Measurements from ENCODE around the gene PKN3. TPM values are rescaled to one million over a fixed set of nuclear protein-coding genes. Genes with fewer than 3 reads are reported as not detected.
A peak's percentile ranks its signal among the peaks of the same experiment; 100 is the strongest.

The PKN3 gene
- polyA plus RNA-seq, 4 donors = 4.1 to 12.3 (median 4.5) TPM

GRCh38 chr9:128716581-128717254 is 14.4 kb downstream of the PKN3 start:
- WGBS, 3 donors = 65 to 78% (median 72%) methylated on average over 7 of the region's 7 CpGs
- Histone ChIP-seq H3K9me3 (ENCODE audit: control insufficient read depth in 2 of 2, insufficient read depth in 1 of 2, low read depth in 1 of 2, low read length in 1 of 2) (no peaks in the 10 kb centered on the region), H3K27ac (ENCODE audit: low read depth in 1 of 3, low read length in 2 of 3) (no peak overlapping the region), H3K27me3 (ENCODE audit: control insufficient read depth in 3 of 3, insufficient read depth in 3 of 3, low read length in 3 of 3) (no peaks in the 10 kb centered on the region), H3K4me3 (ENCODE audit: low read depth in 1 of 3, low read length in 3 of 3) (no peak overlapping the region), H3K4me1 (ENCODE audit: control insufficient read depth in 3 of 3, insufficient read depth in 2 of 3, low read depth in 1 of 3, low read length in 2 of 3) (peaks cover 0 to 9% (median 0%) of the 10 kb centered on the region in 3 donors), H3K36me3 (ENCODE audit: control insufficient read depth in 3 of 3, insufficient read depth in 2 of 3, low read depth in 1 of 3, low read length in 3 of 3) (peaks cover 3 to 63% (median 7%) of the 10 kb centered on the region in 3 donors)
- DNase-seq (peak in 1 of 2 donors; percentile 23), FAIRE-seq (no peak)

GRCh38 chr9:128718047-128718446 is 15.7 kb downstream of the PKN3 start:
- H3K36me3 ChIP-seq (ENCODE audit: control insufficient read depth in 3 of 3, insufficient read depth in 2 of 3, low read depth in 1 of 3, low read length in 3 of 3) = peaks cover 3 to 60% (median 8%) of the 10 kb centered on the region in 3 donors
- no peaks in the 10 kb centered on the region for H3K9me3 ChIP-seq (ENCODE audit: control insufficient read depth in 2 of 2, insufficient read depth in 1 of 2, low read depth in 1 of 2, low read length in 1 of 2)
- no peaks in the 10 kb centered on the region for H3K27me3 ChIP-seq (ENCODE audit: control insufficient read depth in 3 of 3, insufficient read depth in 3 of 3, low read length in 3 of 3)
- peaks cover 0 to 9% (median 0%) of the 10 kb centered on the region in 3 donors for H3K4me1 ChIP-seq (ENCODE audit: control insufficient read depth in 3 of 3, insufficient read depth in 2 of 3, low read depth in 1 of 3, low read length in 2 of 3)
- FAIRE-seq (no peak), DNase-seq (no peak)
- H3K27ac ChIP-seq (ENCODE audit: low read depth in 1 of 3, low read length in 2 of 3) = no peak overlapping the region
- WGBS, 3 donors = 59 to 78% (median 60%) methylated on average over 8 of the region's 8 CpGs
- no peak overlapping the region for H3K4me3 ChIP-seq (ENCODE audit: low read depth in 1 of 3, low read length in 3 of 3)

- peaks cover 0 to 13% (median 2%) of the 10 kb centered on the region in 3 donors for H3K4me1 ChIP-seq (ENCODE audit: control insufficient read depth in 3 of 3, insufficient read depth in 2 of 3, low read depth in 1 of 3, low read length in 2 of 3)
- FAIRE-seq (no peak), DNase-seq (peak; percentile 57 to 76)
- H3K9me3 ChIP-seq (ENCODE audit: control insufficient read depth in 2 of 2, insufficient read depth in 1 of 2, low read depth in 1 of 2, low read length in 1 of 2) = no peaks in the 10 kb centered on the region
- no peak overlapping the region for H3K4me3 ChIP-seq (ENCODE audit: low read depth in 1 of 3, low read length in 3 of 3)
- no peak overlapping the region for H3K27ac ChIP-seq (ENCODE audit: low read depth in 1 of 3, low read length in 2 of 3)
- WGBS, 3 donors = 24 to 62% (median 45%) methylated on average over 5 of the region's 5 CpGs
- H3K36me3 ChIP-seq (ENCODE audit: control insufficient read depth in 3 of 3, insufficient read depth in 2 of 3, low read depth in 1 of 3, low read length in 3 of 3) = peaks cover 3 to 56% (median 8%) of the 10 kb centered on the region in 3 donors
- H3K27me3 ChIP-seq (ENCODE audit: control insufficient read depth in 3 of 3, insufficient read depth in 3 of 3, low read length in 3 of 3) = no peaks in the 10 kb centered on the region
Observed at GRCh38 chr9:128718475-128718874, 16.2 kb downstream of the PKN3 start.

- FAIRE-seq = no peak
- peaks cover 0 to 2% (median 0%) of the 10 kb centered on the region in 3 donors for H3K27me3 ChIP-seq (ENCODE audit: control insufficient read depth in 3 of 3, insufficient read depth in 3 of 3, low read length in 3 of 3)
- peaks cover 3 to 42% (median 8%) of the 10 kb centered on the region in 3 donors for H3K36me3 ChIP-seq (ENCODE audit: control insufficient read depth in 3 of 3, insufficient read depth in 2 of 3, low read depth in 1 of 3, low read length in 3 of 3)
- H3K9me3 ChIP-seq (ENCODE audit: control insufficient read depth in 2 of 2, insufficient read depth in 1 of 2, low read depth in 1 of 2, low read length in 1 of 2) = no peaks in the 10 kb centered on the region
- no peak overlapping the region for H3K4me3 ChIP-seq (ENCODE audit: low read depth in 1 of 3, low read length in 3 of 3)
- peaks cover 0 to 20% (median 2%) of the 10 kb centered on the region in 3 donors for H3K4me1 ChIP-seq (ENCODE audit: control insufficient read depth in 3 of 3, insufficient read depth in 2 of 3, low read depth in 1 of 3, low read length in 2 of 3)
- DNase-seq = no peak
- peak overlapping the region in 1 of 3 donors; percentile 83 for H3K27ac ChIP-seq (ENCODE audit: low read depth in 1 of 3, low read length in 2 of 3)
- 79 to 88% (median 82%) methylated on average over 26 to 30 of the region's 30 CpGs for WGBS, 3 donors
Observed at GRCh38 chr9:128719919-128720605, 17.8 kb downstream of the PKN3 start.

- FAIRE-seq (no peak), DNase-seq (no peak)
- H3K27me3 ChIP-seq (ENCODE audit: control insufficient read depth in 3 of 3, insufficient read depth in 3 of 3, low read length in 3 of 3) = peaks cover 0 to 2% (median 0%) of the 10 kb centered on the region in 3 donors
- 88 to 93% (median 89%) methylated on average over 20 to 22 of the region's 22 CpGs for WGBS, 3 donors
- no peaks in the 10 kb centered on the region for H3K9me3 ChIP-seq (ENCODE audit: control insufficient read depth in 2 of 2, insufficient read depth in 1 of 2, low read depth in 1 of 2, low read length in 1 of 2)
- H3K4me1 ChIP-seq (ENCODE audit: control insufficient read depth in 3 of 3, insufficient read depth in 2 of 3, low read depth in 1 of 3, low read length in 2 of 3) = peaks cover 0 to 20% (median 2%) of the 10 kb centered on the region in 3 donors
- H3K4me3 ChIP-seq (ENCODE audit: low read depth in 1 of 3, low read length in 3 of 3) = no peak overlapping the region
- peaks cover 3 to 37% (median 8%) of the 10 kb centered on the region in 3 donors for H3K36me3 ChIP-seq (ENCODE audit: control insufficient read depth in 3 of 3, insufficient read depth in 2 of 3, low read depth in 1 of 3, low read length in 3 of 3)
- no peak overlapping the region for H3K27ac ChIP-seq (ENCODE audit: low read depth in 1 of 3, low read length in 2 of 3)
Observed at GRCh38 chr9:128720841-128721486, 18.7 kb downstream of the PKN3 start.

- Histone ChIP-seq H3K9me3 (ENCODE audit: control insufficient read depth in 2 of 2, insufficient read depth in 1 of 2, low read depth in 1 of 2, low read length in 1 of 2) (no peaks in the 10 kb centered on the region), H3K36me3 (ENCODE audit: control insufficient read depth in 3 of 3, insufficient read depth in 2 of 3, low read depth in 1 of 3, low read length in 3 of 3) (peaks cover 3 to 36% (median 8%) of the 10 kb centered on the region in 3 donors), H3K4me3 (ENCODE audit: low read depth in 1 of 3, low read length in 3 of 3) (no peak overlapping the region), H3K27me3 (ENCODE audit: control insufficient read depth in 3 of 3, insufficient read depth in 3 of 3, low read length in 3 of 3) (peaks cover 0 to 2% (median 0%) of the 10 kb centered on the region in 3 donors), H3K27ac (ENCODE audit: low read depth in 1 of 3, low read length in 2 of 3) (no peak overlapping the region), H3K4me1 (ENCODE audit: control insufficient read depth in 3 of 3, insufficient read depth in 2 of 3, low read depth in 1 of 3, low read length in 2 of 3) (peaks cover 0 to 20% (median 2%) of the 10 kb centered on the region in 3 donors)
- 88 to 92% (median 89%) methylated on average over 17 to 18 of the region's 18 CpGs for WGBS, 3 donors
- no peak for FAIRE-seq
- DNase-seq = no peak
Observed at GRCh38 chr9:128721487-128722010, 19.2 kb downstream of the PKN3 start.

- Histone ChIP-seq H3K36me3 (ENCODE audit: control insufficient read depth in 3 of 3, insufficient read depth in 2 of 3, low read depth in 1 of 3, low read length in 3 of 3) (peaks cover 3 to 41% (median 8%) of the 10 kb centered on the region in 3 donors), H3K27ac (ENCODE audit: low read depth in 1 of 3, low read length in 2 of 3) (peak overlapping the region in 1 of 3 donors; percentile 78), H3K4me3 (ENCODE audit: low read depth in 1 of 3, low read length in 3 of 3) (peak overlapping the region in 2 of 3 donors; percentile 68 to 78), H3K27me3 (ENCODE audit: control insufficient read depth in 3 of 3, insufficient read depth in 3 of 3, low read length in 3 of 3) (peaks cover 0 to 2% (median 0%) of the 10 kb centered on the region in 3 donors), H3K4me1 (ENCODE audit: control insufficient read depth in 3 of 3, insufficient read depth in 2 of 3, low read depth in 1 of 3, low read length in 2 of 3) (peaks cover 0 to 20% (median 2%) of the 10 kb centered on the region in 3 donors), H3K9me3 (ENCODE audit: control insufficient read depth in 2 of 2, insufficient read depth in 1 of 2, low read depth in 1 of 2, low read length in 1 of 2) (no peaks in the 10 kb centered on the region)
- FAIRE-seq (no peak), DNase-seq (peak in 1 of 2 donors; percentile 24)
- 49 to 58% (median 57%) methylated on average over 9 of the region's 9 CpGs for WGBS, 3 donors
Observed at GRCh38 chr9:128722380-128723351, 20.4 kb downstream of the PKN3 start.

All from small intestine (tissue), 7 donors.